Activated naive CD4-positive, alpha-beta T cell treated with anti-CD3 and anti-CD28 coated beads, Interleukin-2, amount 50 U/mL, for 72 hours (primary cell): ENCODE results near the gene LPIN2. TPM values are rescaled to one million over a fixed set of nuclear protein-coding genes. Genes with fewer than 3 reads are reported as not detected.

Source experiments
- ATAC-seq, 2 donors: fragments of 150-1000 bp; cut with Tn5 transposase; 2 replicates each; pipeline ENCODE4 v1.10.0; 2021; ENCODE audit warnings: mild to moderate bottlenecking in 2 of 2, moderate library complexity in 2 of 2
- DNase-seq, 2 donors: peaks; one replicate each; pipeline ENCODE4 v3.0.0; 2021 to 2022; ENCODE audit warnings: low spot score in 2 of 2
- H3K27ac Mint-ChIP-seq, 2 donors: one replicate each; pipeline ENCODE4 v1.8.0; 2022; ENCODE audit warnings: mild to moderate bottlenecking in 2 of 2, mixed read lengths in 2 of 2
- H3K36me3 Mint-ChIP-seq, 2 donors: one replicate each; pipeline ENCODE4 v1.8.0; 2022; ENCODE audit warnings: mixed read lengths in 2 of 2
- H3K9me3 Mint-ChIP-seq, 2 donors: one replicate each; pipeline ENCODE4 v1.8.0; 2022; ENCODE audit warnings: mixed read lengths in 2 of 2
- total RNA-seq, 2 donors: library from RNA; stranded (reverse); gene quantifications; one replicate each; pipeline ENCODE4 v1.2.3, GENCODE V29; 2022

LPIN2 gene
- total RNA-seq, 2 donors from 2014 or later: 66.0 to 113 TPM

- peaks cover 2 to 39% of the 10 kb centered on the region in 2 donors for H3K36me3 Mint-ChIP-seq
- DNase-seq (no peak), ATAC-seq (peak; percentile 37 to 62)
- peak overlapping the region; percentile 89 to 96 for H3K27ac Mint-ChIP-seq
- H3K9me3 Mint-ChIP-seq: no peaks in the 10 kb centered on the region
Observed at GRCh38 chr18:2997429-2997828, 15.5 kb downstream of the LPIN2 start.

GRCh38 chr18:2994603-2995432 is 18.1 kb downstream of the LPIN2 start:
- H3K36me3 Mint-ChIP-seq: peaks cover 8 to 39% of the 10 kb centered on the region in 2 donors
- H3K9me3 Mint-ChIP-seq: peaks cover 0 to 4% of the 10 kb centered on the region in 2 donors
- H3K27ac Mint-ChIP-seq: peak overlapping the region; percentile 86 to 90
- ATAC-seq (peak; percentile 46), DNase-seq (peak; percentile 74 to 75)

GRCh38 chr18:2994020-2994589 is 18.8 kb downstream of the LPIN2 start:
- Mint-ChIP-seq H3K9me3 (peaks cover 0 to 4% of the 10 kb centered on the region in 2 donors), H3K27ac (peak overlapping the region; percentile 81 to 86), H3K36me3 (peaks cover 13 to 40% of the 10 kb centered on the region in 2 donors)
- peak in 1 of 2 donors; percentile 7 for ATAC-seq
- DNase-seq: no peak

- H3K9me3 Mint-ChIP-seq: peaks cover 0 to 4% of the 10 kb centered on the region in 2 donors
- peak overlapping the region; percentile 86 to 93 for H3K27ac Mint-ChIP-seq
- H3K36me3 Mint-ChIP-seq: peaks cover 14 to 49% of the 10 kb centered on the region in 2 donors
- DNase-seq (no peak), ATAC-seq (peak; percentile 61 to 63)
Observed at GRCh38 chr18:2992995-2993877, 19.7 kb downstream of the LPIN2 start.

GRCh38 chr18:2990956-2991640 is 21.8 kb downstream of the LPIN2 start:
- peaks cover 0 to 4% of the 10 kb centered on the region in 2 donors for H3K9me3 Mint-ChIP-seq
- DNase-seq: no peak
- H3K27ac Mint-ChIP-seq: peak overlapping the region; percentile 69 to 87
- ATAC-seq: peak in 1 of 2 donors; percentile 44
- peaks cover 14 to 54% of the 10 kb centered on the region in 2 donors for H3K36me3 Mint-ChIP-seq

- peak overlapping the region in 1 of 2 donors; percentile 44 for H3K27ac Mint-ChIP-seq
- peaks cover 0 to 4% of the 10 kb centered on the region in 2 donors for H3K9me3 Mint-ChIP-seq
- DNase-seq (no peak), ATAC-seq (no peak)
- H3K36me3 Mint-ChIP-seq: peaks cover 14 to 47% of the 10 kb centered on the region in 2 donors
Observed at GRCh38 chr18:2987876-2988790, 24.8 kb downstream of the LPIN2 start.

GRCh38 chr18:2986150-2986865 is 26.6 kb downstream of the LPIN2 start:
- H3K9me3 Mint-ChIP-seq: no peaks in the 10 kb centered on the region
- DNase-seq: no peak
- peaks cover 19 to 44% of the 10 kb centered on the region in 2 donors for H3K36me3 Mint-ChIP-seq
- H3K27ac Mint-ChIP-seq: peak overlapping the region in 1 of 2 donors; percentile 34
- ATAC-seq: no peak

GRCh38 chr18:2985628-2986027 is 27.3 kb downstream of the LPIN2 start:
- ATAC-seq: no peak
- H3K9me3 Mint-ChIP-seq: no peaks in the 10 kb centered on the region

GRCh38 chr18:2984703-2985261 is 28.2 kb downstream of the LPIN2 start:
- peaks cover 11 to 30% of the 10 kb centered on the region in 2 donors for H3K36me3 Mint-ChIP-seq

More at GRCh38 chr18:2985628-2986027, 27.3 kb downstream of the LPIN2 start:
- H3K36me3 Mint-ChIP-seq: peaks cover 15 to 38% of the 10 kb centered on the region in 2 donors
- no peak for DNase-seq
- H3K27ac Mint-ChIP-seq: no peak overlapping the region

GRCh38 chr18:2984091-2984490 is 28.9 kb downstream of the LPIN2 start:
- ATAC-seq: no peak
- H3K36me3 Mint-ChIP-seq: peaks cover 6 to 23% of the 10 kb centered on the region in 2 donors
- H3K27ac Mint-ChIP-seq: peak overlapping the region; percentile 66 to 76
- no peak for DNase-seq
- H3K9me3 Mint-ChIP-seq: no peaks in the 10 kb centered on the region

More at GRCh38 chr18:2984703-2985261, 28.2 kb downstream of the LPIN2 start:
- Mint-ChIP-seq H3K27ac (peak overlapping the region; percentile 66 to 76), H3K9me3 (no peaks in the 10 kb centered on the region)
- DNase-seq (no peak), ATAC-seq (no peak)

- H3K27ac Mint-ChIP-seq: peak overlapping the region; percentile 87 to 92
- no peaks in the 10 kb centered on the region for H3K9me3 Mint-ChIP-seq
- DNase-seq (no peak), ATAC-seq (no peak)
- H3K36me3 Mint-ChIP-seq: peaks cover 5 to 15% of the 10 kb centered on the region in 2 donors
Observed at GRCh38 chr18:2983296-2983695, 29.6 kb downstream of the LPIN2 start.

GRCh38 chr18:2982452-2983269 is 30.3 kb downstream of the LPIN2 start:
- Mint-ChIP-seq H3K27ac (peak overlapping the region; percentile 92 to 95), H3K9me3 (no peaks in the 10 kb centered on the region), H3K36me3 (peaks cover 5 to 11% of the 10 kb centered on the region in 2 donors)
- ATAC-seq (peak; percentile 28 to 33), DNase-seq (no peak)

GRCh38 chr18:2982022-2982421 is 30.9 kb downstream of the LPIN2 start:
- Mint-ChIP-seq H3K9me3 (no peaks in the 10 kb centered on the region), H3K27ac (peak overlapping the region; percentile 92 to 95), H3K36me3 (peaks cover 5 to 17% of the 10 kb centered on the region in 2 donors)
- no peak for ATAC-seq
- no peak for DNase-seq
